ENCODE results near the gene FLYWCH2.
A peak's percentile ranks its signal among the peaks of the same experiment; 100 is the strongest.

FLYWCH2 gene

GRCh38 chr16:2839650-2840450 lies 43.2 kb upstream of the FLYWCH2 start:
- H3K27ac ChIP-seq = no peak overlapping the region
- TF ChIP-seq CTCF (IDR thresholded peaks at IDR 0.05) = no peak
- TF ChIP-seq ZFX (IDR thresholded peaks at IDR 0.05; ENCODE audit: borderline replicate concordance) = no peak

- TF ChIP-seq ZFX (IDR thresholded peaks at IDR 0.05; ENCODE audit: borderline replicate concordance) (no peak), CTCF (IDR thresholded peaks at IDR 0.05) (no peak)
- H3K27ac ChIP-seq = no peak overlapping the region
Measured at GRCh38 chr16:2840914-2841313, 42.1 kb upstream of the FLYWCH2 start.

GRCh38 chr16:2841606-2842339 lies 41.2 kb upstream of the FLYWCH2 start:
- H3K27ac ChIP-seq = no peak overlapping the region
- no peak for TF ChIP-seq ZFX (IDR thresholded peaks at IDR 0.05; ENCODE audit: borderline replicate concordance)
- no peak for TF ChIP-seq CTCF (IDR thresholded peaks at IDR 0.05)

GRCh38 chr16:2842340-2843000 lies 40.5 kb upstream of the FLYWCH2 start:
- H3K27ac ChIP-seq = no peak overlapping the region
- peak; percentile 80 for TF ChIP-seq CTCF (IDR thresholded peaks at IDR 0.05)
- TF ChIP-seq ZFX (IDR thresholded peaks at IDR 0.05; ENCODE audit: borderline replicate concordance) = no peak

GRCh38 chr16:2843526-2843925 lies 39.5 kb upstream of the FLYWCH2 start:
- no peak overlapping the region for H3K27ac ChIP-seq
- TF ChIP-seq CTCF (IDR thresholded peaks at IDR 0.05) = no peak
- no peak for TF ChIP-seq ZFX (IDR thresholded peaks at IDR 0.05; ENCODE audit: borderline replicate concordance)

GRCh38 chr16:2845116-2845515 lies 37.9 kb upstream of the FLYWCH2 start:
- TF ChIP-seq CTCF (IDR thresholded peaks at IDR 0.05) (no peak), ZFX (IDR thresholded peaks at IDR 0.05; ENCODE audit: borderline replicate concordance) (no peak)

More at GRCh38 chr16:2845116-2845515, 37.9 kb upstream of the FLYWCH2 start:
- H3K27ac ChIP-seq = no peak overlapping the region
